CD4-positive, alpha-beta T cell (primary cell): ENCODE data around the gene CPM. TPM values are rescaled to one million over a fixed set of nuclear protein-coding genes. Genes with fewer than 3 reads are reported as not detected.

Experiments
- ATAC-seq: fragments of 200-7000 bp; cut with Tn5 transposase; one replicate; pipeline ENCODE4 v1.10.0; 2022; ENCODE audit warnings: mild to moderate bottlenecking; ENCODE audit not compliant: poor library complexity
- CTCF ChIA-PET: fragments of 350-600 bp; sonication (Branson Sonifier 250); formaldehyde crosslinking; loops from one replicate; lab custom pipeline; 2021; ENCODE audit warnings: antibody characterized with exemption, inconsistent platforms; lab: Charles Lee
- POLR2A ChIA-PET: fragments of 350-600 bp; sonication (Branson Sonifier 250); formaldehyde crosslinking; loops from one replicate; lab custom pipeline; 2021; ENCODE audit warnings: antibody characterized with exemption, inconsistent platforms; lab: Charles Lee
- DNase-seq, 14 experiments: peaks; one replicate each; pipeline ENCODE4 v3.0.0-alpha.2; 2013 to 2020; ENCODE audit warnings: mixed read lengths in 2 of 14
- H3K27ac ChIP-seq, 2 donors: one replicate each; pipeline versions ENCODE4 v1.5.1 to v1.7.0; 2013; ENCODE audit warnings: low read length in 2 of 2, low read depth in 1 of 2, mild to moderate bottlenecking in 1 of 2
- H3K27me3 ChIP-seq, 2 experiments: 1 replicate in 1 of 2; 2 replicates in 1 of 2; pipeline versions ENCODE4 v1.6.1 to v1.7.0; 2013; ENCODE audit warnings: low read length in 2 of 2, control low read depth in 1 of 2, mild to moderate bottlenecking in 1 of 2, moderate library complexity in 1 of 2; ENCODE audit not compliant: insufficient read depth in 2 of 2, control insufficient read depth in 1 of 2
- H3K36me3 ChIP-seq: one replicate; pipeline ENCODE4 v1.6.1; 2013; ENCODE audit warnings: low read length, control low read depth; ENCODE audit not compliant: insufficient read depth
- H3K4me1 ChIP-seq: one replicate; pipeline ENCODE4 v1.6.1; 2013; ENCODE audit warnings: low read length, control low read depth; ENCODE audit not compliant: insufficient read depth
- H3K4me3 ChIP-seq: one replicate; pipeline ENCODE4 v1.5.1; 2013; ENCODE audit warnings: mild to moderate bottlenecking, low read length, moderate library complexity
- H3K9me3 ChIP-seq, 2 experiments: 1 replicate in 1 of 2; 2 replicates in 1 of 2; pipeline versions ENCODE4 v1.6.1 to v1.7.0; 2013; ENCODE audit warnings: low read length in 2 of 2, mild to moderate bottlenecking in 2 of 2, control low read depth in 1 of 2, moderate library complexity in 1 of 2; ENCODE audit not compliant: control insufficient read depth in 1 of 2, insufficient read depth in 1 of 2
- H3K27ac Mint-ChIP-seq: one replicate; pipeline ENCODE4 v1.8.0; 2020; ENCODE audit warnings: mixed read lengths
- H3K27me3 Mint-ChIP-seq: one replicate; pipeline ENCODE4 v1.8.0; 2021; ENCODE audit warnings: mixed read lengths
- H3K36me3 Mint-ChIP-seq: one replicate; pipeline ENCODE4 v1.8.0; 2021; ENCODE audit warnings: low read depth, mixed read lengths
- H3K4me1 Mint-ChIP-seq: one replicate; pipeline ENCODE4 v1.8.0; 2021; ENCODE audit warnings: low read depth, mixed read lengths
- H3K4me3 Mint-ChIP-seq: one replicate; pipeline ENCODE4 v1.8.0; 2020; ENCODE audit warnings: mild to moderate bottlenecking, mixed read lengths
- H3K9me3 Mint-ChIP-seq: one replicate; pipeline ENCODE4 v1.8.0; 2020; ENCODE audit warnings: mixed read lengths
- intact Hi-C, 2 experiments: fragments of 100-400 bp; cut with DNase I in 1 of 2; cut with micrococcal nuclease in 1 of 2; formaldehyde crosslinking; loops; one replicate each; pipeline versions ENCODE4 v1.15.1 to v1.9.0; 2023 to 2025; cut with DNase I, micrococcal nuclease
- total RNA-seq, 174 experiments: library from RNA in 2 of 174; stranded (reverse) in 2 of 174; gene quantifications; one replicate each; pipeline ENCODE4 v1.2.3 and lab custom pipeline; 2021 to 2026
- TF ChIP-seq, protein P1 (sequence below): fragments of 200-600 bp; IDR thresholded peaks from one replicate; pipeline ENCODE4 v1.8.0; 2022; ENCODE audit warnings: antibody characterized with exemption, mild to moderate bottlenecking

CPM gene
- total RNA-seq, 2 experiments from 2014 or later = 1.9 to 2.2 TPM

DNA sequence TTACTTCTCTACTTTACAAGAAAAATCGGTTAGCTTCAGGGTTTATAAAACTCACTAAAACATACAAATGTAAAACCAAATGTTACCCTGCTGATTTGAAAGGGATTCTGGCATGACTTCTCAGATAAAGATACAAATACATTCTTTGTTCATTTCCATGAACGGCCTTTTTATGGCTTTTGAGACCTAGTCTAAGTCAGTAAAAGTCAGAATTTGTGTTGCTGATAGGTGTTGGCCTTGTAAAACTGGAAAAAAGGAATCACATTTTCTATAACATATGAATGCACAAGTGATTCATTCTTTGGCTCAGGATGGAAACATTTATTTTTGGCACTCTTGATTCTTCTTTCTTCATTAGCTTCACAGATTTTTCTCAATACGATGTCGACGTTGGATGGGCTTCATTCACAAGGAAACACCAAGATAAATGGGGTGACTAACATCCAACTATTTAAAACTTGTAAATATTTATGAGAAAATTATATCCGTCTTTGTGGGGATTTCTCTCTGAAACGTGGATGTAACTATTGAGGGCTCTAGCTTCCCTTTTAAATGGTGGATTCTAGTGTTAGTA, 27.0 kb upstream of the CPM start:
- ATAC-seq (no peak), DNase-seq (no peak)
- Histone ChIP-seq H3K4me1 (peaks cover 5% of the 10 kb centered on the region), H3K9me3 (peaks cover 0 to 7% of the 10 kb centered on the region in 2 experiments), H3K36me3 (no peaks in the 10 kb centered on the region), H3K4me3 (no peak overlapping the region), H3K27ac (no peak overlapping the region), H3K27me3 (no peaks in the 10 kb centered on the region)
- CTCF ChIA-PET = no interaction called here
- no peak overlapping the region for H3K4me3 Mint-ChIP-seq
- POLR2A ChIA-PET = no interaction called here
- intact Hi-C loops = no loop called here
- no peak overlapping the region for H3K27ac Mint-ChIP-seq
- no peaks in the 10 kb centered on the region for H3K36me3 Mint-ChIP-seq
- no peaks in the 10 kb centered on the region for H3K27me3 Mint-ChIP-seq
- H3K9me3 Mint-ChIP-seq = no peaks in the 10 kb centered on the region
- TF ChIP-seq, protein P1, sequence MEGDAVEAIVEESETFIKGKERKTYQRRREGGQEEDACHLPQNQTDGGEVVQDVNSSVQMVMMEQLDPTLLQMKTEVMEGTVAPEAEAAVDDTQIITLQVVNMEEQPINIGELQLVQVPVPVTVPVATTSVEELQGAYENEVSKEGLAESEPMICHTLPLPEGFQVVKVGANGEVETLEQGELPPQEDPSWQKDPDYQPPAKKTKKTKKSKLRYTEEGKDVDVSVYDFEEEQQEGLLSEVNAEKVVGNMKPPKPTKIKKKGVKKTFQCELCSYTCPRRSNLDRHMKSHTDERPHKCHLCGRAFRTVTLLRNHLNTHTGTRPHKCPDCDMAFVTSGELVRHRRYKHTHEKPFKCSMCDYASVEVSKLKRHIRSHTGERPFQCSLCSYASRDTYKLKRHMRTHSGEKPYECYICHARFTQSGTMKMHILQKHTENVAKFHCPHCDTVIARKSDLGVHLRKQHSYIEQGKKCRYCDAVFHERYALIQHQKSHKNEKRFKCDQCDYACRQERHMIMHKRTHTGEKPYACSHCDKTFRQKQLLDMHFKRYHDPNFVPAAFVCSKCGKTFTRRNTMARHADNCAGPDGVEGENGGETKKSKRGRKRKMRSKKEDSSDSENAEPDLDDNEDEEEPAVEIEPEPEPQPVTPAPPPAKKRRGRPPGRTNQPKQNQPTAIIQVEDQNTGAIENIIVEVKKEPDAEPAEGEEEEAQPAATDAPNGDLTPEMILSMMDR = no peak
- no peaks in the 10 kb centered on the region for H3K4me1 Mint-ChIP-seq

DNA sequence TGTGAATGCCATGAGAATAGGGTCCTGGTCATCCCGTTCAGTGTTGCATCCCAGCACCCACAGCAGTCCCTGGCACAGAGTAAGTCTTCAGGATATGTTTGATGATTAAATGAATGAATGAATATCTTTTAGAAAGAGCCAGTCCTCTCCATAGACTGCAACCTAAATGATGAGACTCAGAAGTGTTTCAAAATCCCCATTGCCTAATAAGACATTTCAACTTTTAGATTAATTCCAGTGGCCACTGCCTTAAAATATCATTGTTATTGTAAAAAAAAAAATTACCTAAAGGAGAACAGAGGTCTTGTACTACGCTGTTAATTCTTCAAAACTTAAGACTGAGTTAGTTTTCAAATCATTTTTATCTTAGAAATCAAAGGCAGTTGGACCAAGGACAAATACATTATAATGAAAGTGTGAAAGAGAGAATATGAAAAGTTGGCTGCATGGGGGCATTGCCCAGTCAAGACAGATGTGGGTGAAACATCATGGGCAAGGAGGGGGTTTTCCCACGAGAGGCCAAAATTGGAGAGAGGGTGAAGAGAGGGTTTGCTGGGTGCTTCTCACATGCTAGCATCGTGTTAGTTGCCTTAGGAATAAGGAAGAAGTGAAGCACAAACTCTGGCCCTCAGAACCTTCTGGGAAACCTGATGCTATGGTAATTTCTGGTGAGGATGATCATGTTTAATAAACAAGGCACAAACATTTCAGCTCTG, 26.3 kb upstream of the CPM start:
- ChIA-PET CTCF (no interaction called here), POLR2A (no interaction called here)
- no peak for DNase-seq
- peaks cover 5% of the 10 kb centered on the region for H3K4me1 ChIP-seq
- intact Hi-C loops = no loop called here
- Mint-ChIP-seq H3K27ac (no peak overlapping the region), H3K36me3 (no peaks in the 10 kb centered on the region), H3K4me3 (no peak overlapping the region), H3K4me1 (no peaks in the 10 kb centered on the region), H3K9me3 (no peaks in the 10 kb centered on the region), H3K27me3 (no peaks in the 10 kb centered on the region)
- no peak for ATAC-seq
- H3K27ac ChIP-seq = no peak overlapping the region
- no peaks in the 10 kb centered on the region for H3K27me3 ChIP-seq
- peaks cover 0 to 7% of the 10 kb centered on the region in 2 experiments for H3K9me3 ChIP-seq
- TF ChIP-seq, protein P1 = no peak
- no peak overlapping the region for H3K4me3 ChIP-seq
- H3K36me3 ChIP-seq = no peaks in the 10 kb centered on the region

DNA sequence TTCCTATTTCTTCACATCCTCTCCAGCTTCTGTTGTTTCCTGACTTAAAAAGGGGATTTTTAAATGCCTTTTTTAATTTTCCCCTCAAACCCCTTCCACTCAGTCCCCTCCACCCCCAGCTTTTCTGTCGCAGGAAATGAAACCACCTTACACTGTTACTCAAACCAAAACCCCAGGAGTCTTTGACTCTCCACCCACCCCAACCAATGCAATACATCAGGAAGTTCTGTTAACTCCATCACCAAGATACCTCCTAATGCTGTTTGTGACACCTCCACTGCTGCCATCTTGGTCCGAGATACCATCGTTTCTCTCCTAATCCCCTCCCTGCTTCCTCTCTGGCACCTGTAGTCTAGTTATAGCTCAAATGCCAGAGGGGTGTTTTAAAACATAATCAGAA, 25.4 kb upstream of the CPM start:
- H3K36me3 Mint-ChIP-seq = no peaks in the 10 kb centered on the region
- Histone ChIP-seq H3K27me3 (no peaks in the 10 kb centered on the region), H3K36me3 (no peaks in the 10 kb centered on the region), H3K9me3 (peaks cover 0 to 7% of the 10 kb centered on the region in 2 experiments), H3K4me1 (peaks cover 5% of the 10 kb centered on the region), H3K4me3 (no peak overlapping the region), H3K27ac (no peak overlapping the region)
- CTCF ChIA-PET = no interaction called here
- no peak overlapping the region for H3K27ac Mint-ChIP-seq
- H3K4me3 Mint-ChIP-seq = no peak overlapping the region
- no peaks in the 10 kb centered on the region for H3K27me3 Mint-ChIP-seq
- H3K9me3 Mint-ChIP-seq = no peaks in the 10 kb centered on the region
- POLR2A ChIA-PET = no interaction called here
- ATAC-seq (no peak), DNase-seq (no peak)
- intact Hi-C loops = no loop called here
- TF ChIP-seq, protein P1 = no peak
- H3K4me1 Mint-ChIP-seq = no peaks in the 10 kb centered on the region
